HS-27A (cell line): ENCODE results near the gene CCNF.

Experiments
- DNase-seq: peaks from one replicate; pipeline ENCODE4 v3.0.0-alpha.2; 2012; ENCODE audit warnings: low read depth, missing footprints

The CCNF gene

GRCh38 chr16:2501946-2502895 is 73.0 kb downstream of the CCNF start:
- no peak for DNase-seq

- DNase-seq: no peak
These were observed 76.4 kb downstream of the CCNF start for GRCh38 chr16:2505695-2506094.

GRCh38 chr16:2507052-2507659 is 77.9 kb downstream of the CCNF start:
- DNase-seq: no peak

- no peak for DNase-seq
These were observed 78.4 kb downstream of the CCNF start for GRCh38 chr16:2507665-2508064.
